Tibial nerve (tissue), 4 donors: ENCODE data around the gene GRIK4.

Experiments
- CTCF ChIP-seq, 5 experiments: fragments of 200-600 bp in 3 of 5; fragments of 450-650 bp in 2 of 5; sonication (generic) in 3 of 5; IDR thresholded peaks; one replicate each; pipeline ENCODE4 v1.5.1; 2016 to 2019; ENCODE audit warnings: antibody characterized with exemption in 5 of 5, mild to moderate bottlenecking in 3 of 5, moderate library complexity in 2 of 5
- EP300 ChIP-seq, 2 donors: sonication (generic); formaldehyde crosslinking; IDR thresholded peaks; one replicate each; pipeline ENCODE4 v1.6.1; 2017; ENCODE audit warnings: antibody characterized with exemption in 2 of 2, mild to moderate bottlenecking in 1 of 2
- POLR2A ChIP-seq, 2 donors: fragments of 450-650 bp; IDR thresholded peaks; one replicate each; pipeline ENCODE4 v1.6.1; 2017; ENCODE audit warnings: antibody characterized with exemption in 2 of 2, mild to moderate bottlenecking in 2 of 2, moderate library complexity in 2 of 2

GRCh38 chr11:120547316-120547715, 35.8 kb downstream of the GRIK4 start:
- TF ChIP-seq POLR2A (IDR thresholded peaks at IDR 0.05) (no peak), CTCF (IDR thresholded peaks at IDR 0.05) (no peak), EP300 (IDR thresholded peaks at IDR 0.05) (no peak)
